SK-N-SH (cell line): ENCODE results near the gene HNRNPM.

Source experiments
- RCOR1 ChIP-seq: fragments of 150-350 bp; IDR thresholded peaks from 2 replicates; pipeline ENCODE4 v1.6.1; 2017; ENCODE audit warnings: antibody characterized with exemption, low read length
- YY1 ChIP-seq: IDR thresholded peaks from 2 replicates; pipeline ENCODE4 v1.4.0; 2012; ENCODE audit warnings: low read depth, mild to moderate bottlenecking
- TF ChIP-seq, protein P1 (sequence below): fragments of 200-600 bp; sonication (generic); IDR thresholded peaks from 2 replicates; pipeline ENCODE4 v1.6.1; 2017; ENCODE audit warnings: antibody characterized with exemption, mild to moderate bottlenecking, moderate library complexity

DNA sequence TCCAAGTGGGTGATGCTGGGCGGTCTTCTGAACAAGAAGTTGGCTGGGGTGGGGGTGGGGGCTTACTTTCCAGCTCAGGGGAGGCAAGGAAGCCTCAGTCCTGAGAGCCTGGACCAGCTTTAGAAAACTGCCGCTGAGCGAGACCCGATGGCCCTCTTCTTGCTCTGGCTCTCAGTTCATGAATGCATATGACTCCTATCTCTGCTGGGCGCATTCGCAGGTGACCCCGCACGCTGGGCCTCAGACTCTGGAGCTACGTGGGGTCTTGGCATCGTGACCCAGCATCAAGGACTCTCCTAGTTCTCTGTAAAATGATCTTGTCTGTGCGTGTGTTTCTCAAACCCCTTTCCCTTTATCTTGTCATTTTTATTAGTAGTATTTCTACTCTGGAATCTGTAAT, 37.9 kb downstream of the HNRNPM start:
- TF ChIP-seq, protein P1, sequence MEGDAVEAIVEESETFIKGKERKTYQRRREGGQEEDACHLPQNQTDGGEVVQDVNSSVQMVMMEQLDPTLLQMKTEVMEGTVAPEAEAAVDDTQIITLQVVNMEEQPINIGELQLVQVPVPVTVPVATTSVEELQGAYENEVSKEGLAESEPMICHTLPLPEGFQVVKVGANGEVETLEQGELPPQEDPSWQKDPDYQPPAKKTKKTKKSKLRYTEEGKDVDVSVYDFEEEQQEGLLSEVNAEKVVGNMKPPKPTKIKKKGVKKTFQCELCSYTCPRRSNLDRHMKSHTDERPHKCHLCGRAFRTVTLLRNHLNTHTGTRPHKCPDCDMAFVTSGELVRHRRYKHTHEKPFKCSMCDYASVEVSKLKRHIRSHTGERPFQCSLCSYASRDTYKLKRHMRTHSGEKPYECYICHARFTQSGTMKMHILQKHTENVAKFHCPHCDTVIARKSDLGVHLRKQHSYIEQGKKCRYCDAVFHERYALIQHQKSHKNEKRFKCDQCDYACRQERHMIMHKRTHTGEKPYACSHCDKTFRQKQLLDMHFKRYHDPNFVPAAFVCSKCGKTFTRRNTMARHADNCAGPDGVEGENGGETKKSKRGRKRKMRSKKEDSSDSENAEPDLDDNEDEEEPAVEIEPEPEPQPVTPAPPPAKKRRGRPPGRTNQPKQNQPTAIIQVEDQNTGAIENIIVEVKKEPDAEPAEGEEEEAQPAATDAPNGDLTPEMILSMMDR: no peak
- TF ChIP-seq YY1 (no peak), RCOR1 (no peak)
